GM18499 (cell line): ENCODE results near the gene GLIPR1L2.

Source experiments
- ATAC-seq: cut with Tn5 transposase; IDR thresholded peaks from one replicate; pipeline ENCODE4 v1.9.1; 2021; ENCODE audit warnings: moderate number of reproducible peaks; ENCODE audit not compliant: insufficient read depth, unreplicated experiment

GLIPR1L2 gene

GRCh38 chr12:75471902-75472890, 81.3 kb downstream of the GLIPR1L2 start:
- no peak for ATAC-seq

GRCh38 chr12:75474116-75474515, 83.2 kb downstream of the GLIPR1L2 start:
- ATAC-seq, result no peak

- no peak for ATAC-seq
Measured at GRCh38 chr12:75476071-75476470, 85.2 kb downstream of the GLIPR1L2 start.

GRCh38 chr12:75477137-75477536, 86.2 kb downstream of the GLIPR1L2 start:
- ATAC-seq, result no peak

- peak; percentile 24 for ATAC-seq
Measured at GRCh38 chr12:75478116-75478794, 87.4 kb downstream of the GLIPR1L2 start.

- ATAC-seq, result peak; percentile 22
Measured at GRCh38 chr12:75479963-75480461, 89.1 kb downstream of the GLIPR1L2 start.

- ATAC-seq, result peak; percentile 87
Measured at GRCh38 chr12:75480469-75480949, 89.6 kb downstream of the GLIPR1L2 start, which contains the start of gene GLIPR1. GLIPR1 (plus strand) TSS chr12:75480755; CDS start chr12:75480881, 126 bp downstream.

- ATAC-seq, result peak; percentile 10
Measured at GRCh38 chr12:75481013-75481705, 90.3 kb downstream of the GLIPR1L2 start.

GRCh38 chr12:75481774-75482173, 90.9 kb downstream of the GLIPR1L2 start:
- no peak for ATAC-seq
